Stimulated activated naive CD4-positive, alpha-beta T cell (primary cell): ENCODE measurements around the gene DLG2.
"Not testable (repeated sequence)": the region's sequence is repeated elsewhere in the genome, so short reads cannot be mapped to it uniquely, and the experiment has no call there.

Experiments
- DNase-seq, 6 experiments: peaks; one replicate each; lab custom pipeline; 2025; lab: John Stamatoyannopoulos, UW

Gene DLG2

GRCh38 chr11:85444479-85444878 lies 182.7 kb downstream of the DLG2 start:
- DNase-seq, result no peak

GRCh38 chr11:85440273-85440672 lies 186.9 kb downstream of the DLG2 start:
- no peak for DNase-seq

DNA sequence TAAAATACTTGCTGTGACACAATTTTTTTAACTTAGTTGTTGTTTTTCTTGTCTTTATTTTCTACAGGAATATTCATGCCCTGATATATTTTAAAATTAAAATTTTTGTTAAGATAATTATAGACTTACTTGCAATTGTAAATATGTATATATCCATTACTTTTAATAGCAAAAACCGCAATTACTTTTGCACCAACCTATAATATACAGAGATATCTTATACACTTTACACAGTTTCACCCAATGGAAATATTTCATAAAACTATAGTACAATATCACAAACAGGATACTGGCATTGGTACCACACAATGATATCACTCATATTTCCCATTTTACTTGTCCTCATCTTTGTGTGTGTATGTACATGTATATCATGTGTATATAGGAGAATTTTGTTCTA lies 188.8 kb downstream of the DLG2 start:
- DNase-seq, result no peak

DNA sequence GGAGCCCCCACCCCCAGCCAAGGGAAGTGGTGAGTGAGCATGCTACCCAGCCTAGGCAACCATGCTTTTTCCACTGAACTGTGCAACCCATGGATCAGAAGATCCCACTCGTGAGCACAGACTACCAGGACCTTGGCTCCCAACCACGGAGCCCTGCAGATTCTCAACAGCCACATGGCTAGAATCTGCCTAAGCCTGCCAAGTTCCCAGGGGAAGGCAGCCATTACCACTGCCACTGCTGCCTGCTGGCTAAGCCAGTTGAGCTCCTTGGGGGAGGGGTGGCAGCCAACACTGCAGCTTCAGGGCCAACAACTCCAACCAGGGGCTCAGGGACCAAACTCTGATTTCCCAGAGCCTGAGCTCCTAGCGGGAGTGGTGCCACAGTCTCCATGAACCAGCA lies 195.8 kb downstream of the DLG2 start:
- no peak for DNase-seq

DNA sequence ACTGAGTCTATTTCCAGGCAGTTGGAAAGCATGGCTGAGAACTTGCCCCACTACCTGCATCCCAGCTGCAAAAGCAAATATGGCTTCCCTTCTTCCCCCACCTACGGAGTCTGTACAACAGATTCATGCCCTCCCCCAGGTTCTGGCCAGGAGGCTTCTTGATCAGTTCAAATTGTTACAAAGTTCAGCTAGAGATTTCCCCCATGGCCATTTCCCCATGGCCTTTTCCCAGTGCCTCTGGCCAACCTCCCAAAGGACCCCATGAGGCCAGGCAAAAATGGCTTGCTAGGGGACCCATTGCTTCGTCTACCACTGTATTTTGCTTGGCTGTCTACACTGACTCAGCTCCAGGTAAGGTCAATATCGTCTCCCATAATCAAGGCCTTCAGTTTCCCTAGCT lies 203.3 kb downstream of the DLG2 start:
- DNase-seq, result no peak

- DNase-seq, result no peak
These were observed 203.8 kb downstream of the DLG2 start for GRCh38 chr11:85423316-85423715.

GRCh38 chr11:85414175-85414574 lies 213.0 kb downstream of the DLG2 start:
- no peak for DNase-seq

- no peak for DNase-seq
These were observed 219.5 kb downstream of the DLG2 start for GRCh38 chr11:85407648-85408047.

DNA sequence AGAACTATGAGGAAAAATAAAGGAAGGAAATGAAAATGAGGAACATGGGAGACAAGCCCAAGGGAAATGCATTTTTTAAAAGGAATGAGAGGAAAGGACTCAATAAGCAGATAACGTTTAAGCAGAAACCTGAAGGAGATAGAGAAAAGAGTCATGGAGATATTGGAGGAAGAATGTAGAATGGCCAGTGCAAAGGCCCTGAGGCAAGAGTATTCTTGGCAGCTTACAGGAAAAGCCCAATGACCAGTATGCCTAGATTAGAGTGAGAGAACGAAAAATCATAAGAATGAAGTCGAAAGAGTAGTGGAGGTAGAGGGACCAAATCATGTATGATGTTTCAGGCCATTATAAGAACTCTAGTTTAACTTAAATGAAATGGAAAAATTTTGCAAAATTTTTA lies 220.3 kb downstream of the DLG2 start:
- no peak for DNase-seq

DNA sequence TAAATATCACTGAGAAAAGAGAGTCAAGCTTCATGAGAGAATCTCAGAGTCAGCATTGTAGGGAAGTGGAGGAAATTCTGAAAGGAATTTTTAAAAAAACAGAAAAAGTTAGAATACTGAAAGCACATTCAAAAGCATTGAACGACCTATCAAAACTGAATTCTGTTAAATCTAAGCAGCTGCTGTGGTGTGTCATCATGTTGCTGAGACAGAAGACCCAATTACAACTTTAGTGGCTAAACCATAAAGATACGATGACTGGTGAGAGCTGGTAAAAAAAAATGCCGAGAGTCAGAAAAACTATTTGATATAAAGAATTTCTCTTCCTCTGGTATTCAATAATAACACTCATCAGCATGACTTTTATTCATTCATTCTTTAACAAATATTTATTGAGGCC lies 220.8 kb downstream of the DLG2 start:
- no peak for DNase-seq

DNA sequence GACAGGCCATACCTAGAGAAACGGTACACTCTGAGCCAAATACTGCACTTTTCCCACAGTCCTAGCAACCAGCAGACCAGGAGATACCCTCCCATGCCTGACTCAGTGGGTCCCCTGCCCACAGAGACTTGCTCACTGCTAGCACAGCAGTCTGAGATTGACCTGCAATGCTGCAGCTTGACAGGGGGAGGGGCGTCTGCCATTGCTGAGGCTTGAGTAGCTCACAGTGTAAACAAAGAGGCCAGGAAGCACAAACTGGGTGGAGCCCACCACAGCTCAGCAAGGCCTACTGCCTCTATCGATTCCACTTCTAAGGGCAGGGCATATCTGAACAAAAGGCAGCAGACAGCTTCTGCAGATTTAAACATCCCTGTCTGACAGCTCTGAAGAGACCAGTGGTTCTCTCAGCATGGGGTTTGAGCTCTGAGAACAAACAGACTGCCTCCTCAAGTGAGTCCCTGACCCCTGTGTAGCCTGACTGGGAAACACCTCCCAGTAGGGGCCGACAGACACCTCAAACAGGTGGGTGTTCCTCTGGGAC lies 231.6 kb downstream of the DLG2 start:
- DNase-seq, result not testable (repeated sequence)

DNA sequence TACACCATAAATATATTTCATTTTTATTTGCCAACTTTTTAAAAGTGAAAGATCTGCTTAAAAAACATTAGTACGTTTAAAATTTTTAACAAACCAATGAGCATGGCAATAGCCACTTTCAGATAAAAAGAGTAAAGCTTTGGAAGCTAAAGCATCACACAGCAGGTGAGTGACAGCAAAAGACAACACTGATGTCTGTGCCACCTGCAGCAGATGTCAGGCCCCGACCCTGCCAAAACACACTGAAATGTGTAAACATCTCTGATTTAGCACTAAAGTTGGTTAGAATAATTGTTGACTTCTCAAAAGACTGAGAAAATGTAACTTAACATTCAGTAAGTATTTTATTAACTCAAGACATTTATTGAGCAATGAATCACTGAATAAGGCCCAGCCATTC lies 232.9 kb downstream of the DLG2 start:
- no peak for DNase-seq

DNA sequence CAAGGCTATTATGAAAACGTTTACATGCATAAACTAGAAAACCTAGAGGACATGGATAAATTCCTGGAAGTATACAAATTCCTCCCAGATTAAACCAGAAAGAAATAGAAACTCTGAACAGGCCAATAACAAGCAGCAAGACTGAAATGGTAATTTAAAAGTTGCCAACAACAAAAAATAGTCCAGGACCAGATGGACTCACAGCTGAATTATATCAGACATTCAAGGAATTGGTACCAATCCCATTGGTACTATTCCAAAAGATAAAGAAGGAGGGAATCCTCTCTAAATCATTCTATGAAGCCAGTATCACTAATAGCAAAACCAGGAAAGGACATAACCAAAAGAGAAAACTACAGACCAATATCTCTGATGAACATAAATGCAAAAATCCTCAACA lies 236.0 kb downstream of the DLG2 start:
- DNase-seq, result no peak

DNA sequence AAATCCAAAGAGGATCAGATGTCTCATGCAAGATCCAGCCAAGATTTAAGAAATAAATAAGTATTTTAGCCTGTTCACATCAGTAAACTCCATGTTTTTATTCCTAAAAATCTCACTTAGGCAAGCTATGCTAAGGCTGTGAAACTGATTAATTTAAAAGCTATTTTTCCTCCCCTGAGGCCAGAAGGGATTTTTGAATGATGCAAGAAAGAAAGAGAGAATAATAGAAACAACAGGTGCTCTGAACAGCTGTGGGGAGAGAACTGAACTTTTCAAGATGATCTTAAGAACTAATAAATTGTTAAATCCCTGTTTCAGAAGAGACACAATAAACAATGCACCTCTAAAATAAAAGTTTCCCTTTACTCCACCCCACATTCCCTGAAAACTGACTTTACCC lies 241.6 kb downstream of the DLG2 start:
- no peak for DNase-seq

DNA sequence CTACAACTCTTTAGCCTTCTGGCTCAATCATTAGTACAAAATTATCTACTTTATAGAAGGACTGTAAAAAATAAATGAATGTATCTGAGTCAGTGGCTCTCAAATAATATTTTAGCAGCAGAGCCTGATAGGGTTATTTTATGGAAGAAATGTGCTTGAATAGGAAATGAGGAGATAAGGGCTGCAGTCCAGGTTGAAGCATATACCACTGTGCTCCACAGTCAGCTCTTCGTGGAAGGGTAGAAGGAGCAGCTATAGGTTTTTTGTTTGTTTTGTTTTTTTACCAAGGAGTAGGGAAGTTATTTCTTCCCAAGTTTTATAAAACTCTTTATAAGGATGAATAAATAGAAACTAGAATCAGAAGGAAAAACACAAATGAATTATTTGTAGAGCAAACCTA lies 242.0 kb downstream of the DLG2 start:
- DNase-seq, result no peak

GRCh38 chr11:85379066-85379465 lies 248.1 kb downstream of the DLG2 start:
- DNase-seq, result no peak

DNA sequence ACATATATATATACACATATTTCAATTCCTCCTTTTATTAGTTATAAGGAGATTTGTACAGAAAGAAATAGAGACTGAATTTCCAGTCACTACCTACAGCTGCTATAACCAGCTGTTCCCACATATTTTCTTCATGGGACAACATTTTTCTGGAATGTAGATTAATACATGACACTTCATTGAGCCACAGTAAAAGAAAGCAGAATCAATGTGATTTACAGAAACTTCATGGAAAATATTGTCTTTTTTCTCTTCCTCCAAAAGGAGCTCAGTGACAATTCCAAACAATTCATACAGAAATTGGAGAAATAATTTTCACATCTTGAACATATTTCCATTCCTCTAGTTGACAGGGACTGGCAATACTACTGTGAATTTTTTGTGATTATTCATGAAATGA lies 249.2 kb downstream of the DLG2 start:
- no peak for DNase-seq

GRCh38 chr11:85359859-85360258 lies 267.3 kb downstream of the DLG2 start:
- DNase-seq, result no peak

- no peak for DNase-seq
These were observed 271.2 kb downstream of the DLG2 start for GRCh38 chr11:85355921-85356320.

DNA sequence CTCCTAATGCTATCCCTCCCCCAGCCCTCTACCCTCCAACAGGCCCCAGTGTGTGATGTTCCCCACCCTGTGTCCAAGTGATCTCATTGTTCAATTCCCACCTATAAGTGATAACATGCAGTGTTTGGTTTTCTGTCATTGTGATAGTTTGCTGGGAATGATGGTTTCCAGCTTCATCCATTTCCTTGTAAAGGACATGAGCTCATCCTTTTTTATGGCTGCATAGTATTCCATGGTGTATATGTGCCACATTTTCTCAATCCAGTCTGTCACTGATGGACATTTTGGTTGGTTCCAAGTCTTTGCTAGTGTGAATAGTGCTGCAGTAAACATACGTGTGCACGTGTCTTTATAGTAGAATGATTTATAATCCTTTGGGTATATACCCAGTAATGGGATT lies 277.6 kb downstream of the DLG2 start:
- DNase-seq, result not testable (repeated sequence)

DNA sequence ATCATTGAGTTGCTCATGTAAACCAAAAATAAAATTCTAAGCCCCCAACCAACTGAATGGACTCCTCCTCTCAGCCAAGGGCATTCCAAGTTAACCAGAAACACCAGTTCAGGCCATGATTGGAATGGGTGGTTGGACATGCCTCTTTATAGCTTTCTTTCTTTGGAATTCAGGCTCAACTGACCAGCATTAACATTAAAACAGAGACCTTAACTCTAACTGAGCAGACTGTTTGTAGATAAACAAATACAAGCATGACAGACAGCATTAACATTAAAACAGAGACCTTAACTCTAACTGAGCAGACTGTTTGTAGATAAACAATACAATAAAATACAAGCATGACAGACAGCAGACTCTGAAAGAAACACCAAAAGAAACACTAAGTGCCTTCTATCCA lies 278.2 kb downstream of the DLG2 start:
- DNase-seq, result no peak

DNA sequence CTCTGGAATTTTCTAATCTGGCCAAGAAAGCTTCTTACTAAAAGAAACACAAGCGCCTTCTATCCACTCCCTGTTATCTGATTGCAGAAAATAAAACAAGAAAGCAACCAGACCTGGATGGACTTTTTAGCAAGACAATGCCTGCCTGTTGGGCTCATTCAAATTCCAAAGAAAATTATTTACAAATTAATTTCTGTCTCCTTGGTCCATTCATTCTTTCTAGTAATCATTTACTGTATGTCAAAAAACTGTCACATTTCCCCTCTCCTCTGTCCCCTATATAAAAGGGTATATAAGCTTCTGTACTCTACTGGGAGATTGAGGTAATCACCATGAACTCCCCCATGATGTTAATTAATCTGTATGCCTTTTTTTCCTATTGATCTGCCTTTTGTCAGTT lies 279.9 kb downstream of the DLG2 start:
- no peak for DNase-seq

- DNase-seq, result no peak
These were observed 280.7 kb downstream of the DLG2 start for GRCh38 chr11:85346484-85346883.

GRCh38 chr11:85340846-85341245 lies 286.3 kb downstream of the DLG2 start:
- not testable (repeated sequence) for DNase-seq

DNA sequence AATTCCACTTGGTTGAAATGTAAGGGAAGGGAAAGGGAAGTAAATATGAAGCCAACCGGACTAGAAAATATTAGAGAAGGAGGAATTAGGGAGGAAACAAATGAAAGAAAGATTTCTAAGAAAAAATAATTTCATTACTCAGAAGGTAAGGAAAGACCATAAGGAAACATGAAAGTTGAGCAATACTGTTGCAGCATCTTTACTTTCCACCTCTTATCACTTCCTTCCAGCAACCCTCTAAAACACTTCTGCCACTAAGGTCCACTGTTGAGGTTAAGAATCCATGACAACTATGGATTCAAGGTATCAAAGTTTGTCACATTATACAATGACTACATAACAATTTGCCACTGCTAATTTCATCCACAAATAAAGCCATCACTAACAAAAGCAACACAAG lies 308.6 kb downstream of the DLG2 start:
- no peak for DNase-seq
